IMR-90 (cell line): Measurements from ENCODE around the gene RAPGEF5. TPM values are rescaled to one million over a fixed set of nuclear protein-coding genes. Genes with fewer than 3 reads are reported as not detected.

Source experiments
- ATAC-seq: fragments of 200-7000 bp; cut with Tn5 transposase; 2 replicates; pipeline ENCODE4 v1.9.1; 2020; ENCODE audit warnings: low read depth, mild to moderate bottlenecking, moderate library complexity
- BruUV-seq: library from RNA; stranded (reverse); fragments of 400-500 nt; replicated peaks from 2 replicates; lab custom pipeline; 2021; lab: Mats Ljungman, UMichigan
- CTCF ChIA-PET: fragments of 300-600 bp; formaldehyde crosslinking; extraction: SDS; loops from one replicate; lab custom pipeline; 2021; ENCODE audit warnings: antibody characterized with exemption; lab: Yijun Ruan, JAX
- POLR2A ChIA-PET: fragments of 300-600 bp; sonication (Branson Sonifier 250); formaldehyde crosslinking; loops from one replicate; lab custom pipeline; 2022; ENCODE audit warnings: antibody characterized with exemption; ENCODE audit not compliant: unreplicated experiment; lab: Charles Lee
- DNase-seq: peaks from one replicate; pipeline ENCODE4 v3.0.0; 2013
- H2AFZ ChIP-seq: replicated peaks from 2 replicates; pipeline ENCODE3; 2013; ENCODE audit warnings: low read length, mild to moderate bottlenecking; ENCODE audit not compliant: poor library complexity
- H2AK5ac ChIP-seq: 2 replicates; pipeline ENCODE4 v1.6.1; 2013; ENCODE audit warnings: low read depth, low read length, inconsistent platforms
- H2AK9ac ChIP-seq: replicated peaks from 2 replicates; pipeline ENCODE3; 2013; ENCODE audit warnings: mild to moderate bottlenecking, low read depth, low read length, moderate library complexity; ENCODE audit not compliant: poor library complexity
- H2BK120ac ChIP-seq: 2 replicates; pipeline ENCODE4 v1.6.1; 2013; ENCODE audit warnings: low read depth, low read length, inconsistent platforms
- H2BK15ac ChIP-seq: 3 replicates; pipeline ENCODE4 v1.6.1; 2013; ENCODE audit warnings: low read depth, low read length, inconsistent platforms
- H2BK20ac ChIP-seq: 2 replicates; pipeline ENCODE4 v1.6.1; 2013; ENCODE audit warnings: low read depth, mild to moderate bottlenecking, inconsistent platforms, low read length, moderate library complexity
- H2BK5ac ChIP-seq: 2 replicates; pipeline ENCODE4 v1.6.1; 2013; ENCODE audit warnings: mild to moderate bottlenecking, low read depth, low read length, inconsistent platforms; ENCODE audit not compliant: poor library complexity, severe bottlenecking
- H3K14ac ChIP-seq: replicated peaks from 2 replicates; pipeline ENCODE4 v1.6.1; 2013; ENCODE audit warnings: low read depth, low read length, inconsistent platforms
- H3K18ac ChIP-seq: 2 replicates; pipeline ENCODE4 v1.6.1; 2013; ENCODE audit warnings: low read depth, low read length, control low read depth
- H3K23ac ChIP-seq: 2 replicates; pipeline ENCODE4 v1.6.1; 2013; ENCODE audit warnings: low read depth, low read length, inconsistent platforms
- H3K27ac ChIP-seq: 2 replicates; pipeline ENCODE4 v1.5.1; 2013; ENCODE audit warnings: mild to moderate bottlenecking, control low read depth, low read length; ENCODE audit not compliant: insufficient read depth
- H3K27me3 ChIP-seq: 2 replicates; pipeline ENCODE4 v1.6.1; 2013; ENCODE audit warnings: low read length; ENCODE audit not compliant: control insufficient read depth, insufficient read depth
- H3K36me3 ChIP-seq: 2 replicates; pipeline ENCODE4 v1.6.1; 2013; ENCODE audit warnings: low read length, mixed read lengths; ENCODE audit not compliant: control insufficient read depth, insufficient read depth
- H3K4ac ChIP-seq: 2 replicates; pipeline ENCODE4 v1.6.1; 2013; ENCODE audit warnings: low read depth, low read length, inconsistent platforms
- H3K4me1 ChIP-seq: 2 replicates; pipeline ENCODE4 v1.6.1; 2013; ENCODE audit warnings: low read length, mixed read lengths; ENCODE audit not compliant: control insufficient read depth, insufficient read depth
- H3K4me2 ChIP-seq: 2 replicates; pipeline ENCODE4 v1.6.1; 2013; ENCODE audit warnings: low read depth, mild to moderate bottlenecking, control low read depth, low read length, moderate library complexity
- H3K4me3 ChIP-seq: 2 replicates; pipeline ENCODE4 v1.5.1; 2013; ENCODE audit warnings: low read depth, mild to moderate bottlenecking, control low read depth, low read length, moderate library complexity; ENCODE audit not compliant: insufficient read depth
- H3K56ac ChIP-seq: 2 replicates; pipeline ENCODE4 v1.6.1; 2013; ENCODE audit warnings: low read length, inconsistent platforms; ENCODE audit not compliant: insufficient read depth; ENCODE audit errors: extremely low read depth
- H3K79me1 ChIP-seq, 2 experiments: 2 replicates each; pipeline ENCODE4 v1.6.1; 2013; ENCODE audit warnings: low read length in 2 of 2, inconsistent platforms in 1 of 2, low read depth in 1 of 2
- H3K9ac ChIP-seq: 2 replicates; pipeline ENCODE4 v1.6.1; 2013; ENCODE audit warnings: low read depth, low read length, control low read depth
- H3K9me1 ChIP-seq: 2 replicates; pipeline ENCODE4 v1.6.1; 2013; ENCODE audit warnings: low read length, inconsistent platforms; ENCODE audit not compliant: insufficient read depth
- H3K9me3 ChIP-seq: 2 replicates; pipeline ENCODE4 v1.6.1; 2013; ENCODE audit warnings: low read length; ENCODE audit not compliant: control insufficient read depth, insufficient read depth
- H4K20me1 ChIP-seq: 2 replicates; pipeline ENCODE4 v1.6.1; 2013; ENCODE audit warnings: low read length, inconsistent platforms; ENCODE audit not compliant: insufficient read depth
- H4K5ac ChIP-seq: 2 replicates; pipeline ENCODE4 v1.6.1; 2013; ENCODE audit warnings: mild to moderate bottlenecking, low read depth, low read length, control low read depth
- H4K8ac ChIP-seq, 2 experiments: 2 replicates each; pipeline ENCODE4 v1.6.1; 2013; ENCODE audit warnings: low read depth in 2 of 2, low read length in 2 of 2, control low read depth in 1 of 2, inconsistent platforms in 1 of 2
- H4K91ac ChIP-seq: 2 replicates; pipeline ENCODE4 v1.6.1; 2013; ENCODE audit warnings: low read depth, low read length, inconsistent platforms; ENCODE audit not compliant: insufficient read depth
- BHLHE40 ChIP-seq: fragments of 150-350 bp; IDR thresholded peaks from 2 replicates; pipeline ENCODE4 v1.6.1; 2016; ENCODE audit warnings: mild to moderate bottlenecking, low read depth, low read length
- CEBPB ChIP-seq: IDR thresholded peaks from 2 replicates; pipeline ENCODE4 v1.6.1; 2012; ENCODE audit warnings: low read depth, low read length, improper control_type of control experiment
- CHD1 ChIP-seq: IDR thresholded peaks from 2 replicates; pipeline ENCODE4 v1.6.1; 2012; ENCODE audit warnings: low read depth, low read length, improper control_type of control experiment
- FOS ChIP-seq: fragments of 150-350 bp; IDR thresholded peaks from 2 replicates; pipeline ENCODE4 v1.6.1; 2016; ENCODE audit warnings: low read depth, low read length
- MAFK ChIP-seq: IDR thresholded peaks from 2 replicates; pipeline ENCODE4 v1.6.1; 2012; ENCODE audit warnings: low read depth, low read length, improper control_type of control experiment
- MAZ ChIP-seq: IDR thresholded peaks from 2 replicates; pipeline ENCODE4 v1.6.1; 2012; ENCODE audit warnings: low read depth, mild to moderate bottlenecking, low read length, improper control_type of control experiment, moderate library complexity, borderline replicate concordance
- MXI1 ChIP-seq: IDR thresholded peaks from 2 replicates; pipeline ENCODE4 v1.6.1; 2012; ENCODE audit warnings: low read depth, mild to moderate bottlenecking, low read length, moderate library complexity, borderline replicate concordance
- NFE2L2 ChIP-seq: fragments of 150-350 bp; IDR thresholded peaks from 2 replicates; pipeline ENCODE4 v1.6.1; 2016; ENCODE audit warnings: low read depth, mild to moderate bottlenecking, low read length
- POLR2A ChIP-seq: IDR thresholded peaks from 2 replicates; pipeline ENCODE4 v1.6.1; 2012; ENCODE audit warnings: mild to moderate bottlenecking, low read depth, low read length
- RAD21 ChIP-seq: IDR thresholded peaks from 2 replicates; pipeline ENCODE4 v1.6.1; 2012; ENCODE audit warnings: low read length, improper control_type of control experiment
- RCOR1 ChIP-seq: IDR thresholded peaks from 2 replicates; pipeline ENCODE4 v1.6.1; 2012; ENCODE audit warnings: mild to moderate bottlenecking, low read length, improper control_type of control experiment; ENCODE audit not compliant: insufficient replicate concordance
- RFX5 ChIP-seq: IDR thresholded peaks from 2 replicates; pipeline ENCODE4 v1.8.0; 2012; ENCODE audit warnings: low read depth, mild to moderate bottlenecking, low read length, moderate library complexity
- SMC3 ChIP-seq: fragments of 150-350 bp; IDR thresholded peaks from 2 replicates; pipeline ENCODE4 v1.6.1; 2016; ENCODE audit warnings: low read depth, mild to moderate bottlenecking, antibody characterized with exemption, low read length, moderate library complexity
- WGBS, 2 experiments: methylation state at CpG; one replicate each; pipeline versions ENCODE4 v1.1.5 to v1.1.7; 2013; ENCODE audit warnings: missing lambda C conversion rate in 2 of 2; ENCODE audit not compliant: insufficient read length in 1 of 2; ENCODE audit errors: extremely low coverage in 2 of 2; 5-methylcytosine and 5-hydroxymethylcytosine counted together
- dilution Hi-C: fragments of 300-500 bp; cut with HindIII; formaldehyde crosslinking; loops from one replicate; pipeline ENCODE4 v1.14.3; 2018; ENCODE audit warnings: low sequenced_read_pairs; ENCODE audit not compliant: unreplicated experiment
- in situ Hi-C: fragments of 300-500 bp; cut with MboI; formaldehyde crosslinking; loops from 3 replicates; pipeline ENCODE4 v1.14.3; 2019; ENCODE audit warnings: low sequenced_read_pairs, inconsistent platforms, mixed read lengths
- intact Hi-C: fragments of 100-400 bp; cut with micrococcal nuclease; formaldehyde crosslinking; loops from 2 replicates; pipeline ENCODE4 v1.10.0; 2022
- polyA plus RNA-seq, 3 experiments: library from polyadenylated mRNA; depleted of rRNA; stranded (reverse); fragments of >200 nt; gene quantifications; 2 replicates each; pipeline ENCODE4 v1.2.3, GENCODE V29; 2012; ENCODE audit warnings: low replicate concordance in 1 of 3
- total RNA-seq: library from RNA; depleted of rRNA; stranded (reverse); fragments of >200 nt; gene quantifications from 2 replicates; pipeline ENCODE4 v1.2.3, GENCODE V29; 2012
- TF ChIP-seq, protein P1 (sequence below): conservative IDR thresholded peaks from 2 replicates; pipeline ENCODE4 v1.5.1; 2012; ENCODE audit warnings: mild to moderate bottlenecking, low read depth, low read length, improper control_type of control experiment
- TF ChIP-seq, protein P2 (sequence below): fragments of 150-350 bp; IDR thresholded peaks from 2 replicates; pipeline ENCODE4 v1.6.1; 2016; ENCODE audit warnings: low read depth, mild to moderate bottlenecking, low read length, moderate library complexity, borderline replicate concordance
- TF ChIP-seq, protein P3 (sequence below): fragments of 150-350 bp; IDR thresholded peaks from 2 replicates; pipeline ENCODE4 v1.6.1; 2017; ENCODE audit warnings: mild to moderate bottlenecking, antibody characterized with exemption, low read length, low read depth

RAPGEF5 gene
- total and polyA plus RNA-seq, 2 of the 4 experiments (the other 2 are of a cell fraction), result 0.05 to 0.18 TPM

DNA sequence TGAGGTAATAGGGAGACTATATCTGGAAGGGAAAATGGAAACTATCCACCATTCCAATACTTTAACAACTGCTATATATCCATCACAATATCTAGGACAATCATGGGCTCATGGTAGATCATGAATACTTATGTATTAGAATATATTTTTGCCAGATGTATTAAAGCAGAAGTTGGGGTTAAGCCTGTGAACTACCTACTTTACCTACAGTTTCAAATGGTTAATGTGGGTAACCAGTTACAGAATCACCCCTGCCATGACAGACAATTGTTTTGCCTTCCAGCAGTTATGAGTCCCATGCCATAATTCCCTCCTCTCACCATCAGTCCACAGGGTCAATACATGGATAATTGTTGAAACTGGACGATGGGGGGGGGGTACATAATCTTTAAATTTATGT, 29.9 kb upstream of the RAPGEF5 start:
- H3K27ac ChIP-seq, result no peak overlapping the region
- no peak overlapping the region for H2AK5ac ChIP-seq
- H4K8ac ChIP-seq, result no peak overlapping the region
- H3K4me3 ChIP-seq, result no peak overlapping the region
- H3K9ac ChIP-seq, result no peak overlapping the region
- no peak for ATAC-seq
- in situ Hi-C loops (no loop called here), intact Hi-C loops (no loop called here), dilution Hi-C loops (no loop called here)
- TF ChIP-seq RFX5 (no peak), POLR2A (no peak), CHD1 (no peak), RAD21 (no peak), MXI1 (no peak), RCOR1 (no peak), NFE2L2 (no peak), BHLHE40 (no peak), FOS (no peak), SMC3 (no peak), MAFK (no peak), MAZ (no peak), CEBPB (no peak)
- TF ChIP-seq, protein P1, sequence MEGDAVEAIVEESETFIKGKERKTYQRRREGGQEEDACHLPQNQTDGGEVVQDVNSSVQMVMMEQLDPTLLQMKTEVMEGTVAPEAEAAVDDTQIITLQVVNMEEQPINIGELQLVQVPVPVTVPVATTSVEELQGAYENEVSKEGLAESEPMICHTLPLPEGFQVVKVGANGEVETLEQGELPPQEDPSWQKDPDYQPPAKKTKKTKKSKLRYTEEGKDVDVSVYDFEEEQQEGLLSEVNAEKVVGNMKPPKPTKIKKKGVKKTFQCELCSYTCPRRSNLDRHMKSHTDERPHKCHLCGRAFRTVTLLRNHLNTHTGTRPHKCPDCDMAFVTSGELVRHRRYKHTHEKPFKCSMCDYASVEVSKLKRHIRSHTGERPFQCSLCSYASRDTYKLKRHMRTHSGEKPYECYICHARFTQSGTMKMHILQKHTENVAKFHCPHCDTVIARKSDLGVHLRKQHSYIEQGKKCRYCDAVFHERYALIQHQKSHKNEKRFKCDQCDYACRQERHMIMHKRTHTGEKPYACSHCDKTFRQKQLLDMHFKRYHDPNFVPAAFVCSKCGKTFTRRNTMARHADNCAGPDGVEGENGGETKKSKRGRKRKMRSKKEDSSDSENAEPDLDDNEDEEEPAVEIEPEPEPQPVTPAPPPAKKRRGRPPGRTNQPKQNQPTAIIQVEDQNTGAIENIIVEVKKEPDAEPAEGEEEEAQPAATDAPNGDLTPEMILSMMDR, result no peak
- TF ChIP-seq, protein P2, sequence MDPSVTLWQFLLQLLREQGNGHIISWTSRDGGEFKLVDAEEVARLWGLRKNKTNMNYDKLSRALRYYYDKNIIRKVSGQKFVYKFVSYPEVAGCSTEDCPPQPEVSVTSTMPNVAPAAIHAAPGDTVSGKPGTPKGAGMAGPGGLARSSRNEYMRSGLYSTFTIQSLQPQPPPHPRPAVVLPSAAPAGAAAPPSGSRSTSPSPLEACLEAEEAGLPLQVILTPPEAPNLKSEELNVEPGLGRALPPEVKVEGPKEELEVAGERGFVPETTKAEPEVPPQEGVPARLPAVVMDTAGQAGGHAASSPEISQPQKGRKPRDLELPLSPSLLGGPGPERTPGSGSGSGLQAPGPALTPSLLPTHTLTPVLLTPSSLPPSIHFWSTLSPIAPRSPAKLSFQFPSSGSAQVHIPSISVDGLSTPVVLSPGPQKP, result no peak
- TF ChIP-seq, protein P3, sequence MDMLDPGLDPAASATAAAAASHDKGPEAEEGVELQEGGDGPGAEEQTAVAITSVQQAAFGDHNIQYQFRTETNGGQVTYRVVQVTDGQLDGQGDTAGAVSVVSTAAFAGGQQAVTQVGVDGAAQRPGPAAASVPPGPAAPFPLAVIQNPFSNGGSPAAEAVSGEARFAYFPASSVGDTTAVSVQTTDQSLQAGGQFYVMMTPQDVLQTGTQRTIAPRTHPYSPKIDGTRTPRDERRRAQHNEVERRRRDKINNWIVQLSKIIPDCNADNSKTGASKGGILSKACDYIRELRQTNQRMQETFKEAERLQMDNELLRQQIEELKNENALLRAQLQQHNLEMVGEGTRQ, result no peak
- no peak overlapping the region for H3K4ac ChIP-seq
- ChIA-PET POLR2A (no interaction called here), CTCF (interaction anchor here (1.1 kb wide), 1 partner anchor 277 kb away, joined by 3 read pairs; no protein-coding TSS in a partner anchor)
- no peak overlapping the region for H3K18ac ChIP-seq
- no peaks in the 10 kb centered on the region for H3K79me1 ChIP-seq
- H3K9me1 ChIP-seq, result no peaks in the 10 kb centered on the region
- H3K23ac ChIP-seq, result no peak overlapping the region
- no peak overlapping the region for H2BK20ac ChIP-seq
- H4K91ac ChIP-seq, result no peak overlapping the region
- no peak overlapping the region for H3K56ac ChIP-seq
- no peaks in the 10 kb centered on the region for H3K36me3 ChIP-seq
- no peak overlapping the region for H2AFZ ChIP-seq
- WGBS, 2 experiments, result no CpG with 5 or more reads among the region's 1 CpG
- no peaks in the 10 kb centered on the region for H3K9me3 ChIP-seq
- no peak overlapping the region for H2BK15ac ChIP-seq
- H2BK5ac ChIP-seq, result no peak overlapping the region
- H2BK120ac ChIP-seq, result no peak overlapping the region
- H2AK9ac ChIP-seq, result no peak overlapping the region
- H3K27me3 ChIP-seq, result no peaks in the 10 kb centered on the region
- no peaks in the 10 kb centered on the region for H3K4me1 ChIP-seq
- no peak for DNase-seq
- no peak overlapping the region for H4K5ac ChIP-seq
- no TSS peak for BruUV-seq
- H4K20me1 ChIP-seq, result no peaks in the 10 kb centered on the region
- H3K4me2 ChIP-seq, result no peak overlapping the region
- H3K14ac ChIP-seq, result no peak overlapping the region
